C4-2B (cell line): Measurements from ENCODE around the gene PALM2AKAP2.

Experiments
- ZFX ChIP-seq: fragments of 450-650 bp; IDR thresholded peaks from 2 replicates; pipeline ENCODE4 v1.6.1; 2017
- TF ChIP-seq, protein P1 (sequence below): fragments of 450-650 bp; conservative IDR thresholded peaks from 2 replicates; pipeline ENCODE4 v1.5.1; 2017; ENCODE audit warnings: mild to moderate bottlenecking

DNA sequence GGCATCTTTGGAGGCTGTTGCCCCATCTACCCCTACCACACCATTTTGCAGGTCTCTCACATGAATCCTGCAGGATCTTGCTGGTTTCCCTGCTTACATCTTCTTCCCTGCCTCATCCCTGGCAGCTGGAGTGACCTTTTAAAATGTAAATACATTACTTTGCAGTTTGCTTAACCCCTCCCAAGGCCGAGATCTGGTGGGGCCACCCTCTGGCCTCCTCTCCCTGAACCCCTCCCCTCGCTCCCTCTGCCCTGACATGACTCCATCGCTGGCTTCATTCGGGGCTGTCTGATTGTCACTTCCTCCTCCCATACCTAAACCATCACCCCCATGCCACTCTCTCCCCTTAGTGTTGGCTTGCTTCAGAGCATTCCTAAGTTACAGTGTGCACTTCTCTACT, 12.6 kb upstream of the PALM2AKAP2 start:
- TF ChIP-seq, protein P1, sequence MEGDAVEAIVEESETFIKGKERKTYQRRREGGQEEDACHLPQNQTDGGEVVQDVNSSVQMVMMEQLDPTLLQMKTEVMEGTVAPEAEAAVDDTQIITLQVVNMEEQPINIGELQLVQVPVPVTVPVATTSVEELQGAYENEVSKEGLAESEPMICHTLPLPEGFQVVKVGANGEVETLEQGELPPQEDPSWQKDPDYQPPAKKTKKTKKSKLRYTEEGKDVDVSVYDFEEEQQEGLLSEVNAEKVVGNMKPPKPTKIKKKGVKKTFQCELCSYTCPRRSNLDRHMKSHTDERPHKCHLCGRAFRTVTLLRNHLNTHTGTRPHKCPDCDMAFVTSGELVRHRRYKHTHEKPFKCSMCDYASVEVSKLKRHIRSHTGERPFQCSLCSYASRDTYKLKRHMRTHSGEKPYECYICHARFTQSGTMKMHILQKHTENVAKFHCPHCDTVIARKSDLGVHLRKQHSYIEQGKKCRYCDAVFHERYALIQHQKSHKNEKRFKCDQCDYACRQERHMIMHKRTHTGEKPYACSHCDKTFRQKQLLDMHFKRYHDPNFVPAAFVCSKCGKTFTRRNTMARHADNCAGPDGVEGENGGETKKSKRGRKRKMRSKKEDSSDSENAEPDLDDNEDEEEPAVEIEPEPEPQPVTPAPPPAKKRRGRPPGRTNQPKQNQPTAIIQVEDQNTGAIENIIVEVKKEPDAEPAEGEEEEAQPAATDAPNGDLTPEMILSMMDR, result no peak
- no peak for TF ChIP-seq ZFX
